Sigmoid colon (tissue), 4 donors: Measurements from ENCODE around the gene SKAP1.

Experiments used
- CTCF ChIP-seq, 4 experiments: fragments of 450-650 bp in 3 of 4; fragments of 200-600 bp in 1 of 4; IDR thresholded peaks; one replicate each; pipeline ENCODE4 v1.5.1; 2016 to 2019; ENCODE audit warnings: antibody characterized with exemption in 4 of 4, mild to moderate bottlenecking in 3 of 4, moderate library complexity in 2 of 4
- POLR2A ChIP-seq, 2 donors: fragments of 450-650 bp; IDR thresholded peaks; one replicate each; pipeline ENCODE4 v1.6.1; 2016; ENCODE audit warnings: antibody characterized with exemption in 2 of 2, mild to moderate bottlenecking in 2 of 2, moderate library complexity in 2 of 2
- POLR2AphosphoS5 ChIP-seq, 4 donors: sonication (generic); formaldehyde crosslinking; IDR thresholded peaks; one replicate each; pipeline ENCODE4 v1.6.1; 2017; ENCODE audit warnings: antibody characterized with exemption in 4 of 4

- TF ChIP-seq POLR2A (IDR thresholded peaks at IDR 0.05) (no peak), POLR2AphosphoS5 (IDR thresholded peaks at IDR 0.05) (no peak), CTCF (IDR thresholded peaks at IDR 0.05) (no peak)
Observed at GRCh38 chr17:48460052-48460451, 30.0 kb upstream of the SKAP1 start.
